Measurements from ENCODE around the gene GALNT1.

The GALNT1 gene

GRCh38 chr18:35578936-35579335 is 2.6 kb upstream of the GALNT1 start:
- H3K27me3 ChIP-seq (replicated peaks; ENCODE audit: control insufficient read depth, insufficient read depth, low read length) = no peaks in the 10 kb centered on the region
- no peak for DNase-seq (ENCODE audit: extremely low read depth, insufficient read length)
- no peak for TF ChIP-seq CTCF (IDR thresholded peaks at IDR 0.05; ENCODE audit: insufficient read depth, low read length, poor library complexity, severe bottlenecking)

DNA sequence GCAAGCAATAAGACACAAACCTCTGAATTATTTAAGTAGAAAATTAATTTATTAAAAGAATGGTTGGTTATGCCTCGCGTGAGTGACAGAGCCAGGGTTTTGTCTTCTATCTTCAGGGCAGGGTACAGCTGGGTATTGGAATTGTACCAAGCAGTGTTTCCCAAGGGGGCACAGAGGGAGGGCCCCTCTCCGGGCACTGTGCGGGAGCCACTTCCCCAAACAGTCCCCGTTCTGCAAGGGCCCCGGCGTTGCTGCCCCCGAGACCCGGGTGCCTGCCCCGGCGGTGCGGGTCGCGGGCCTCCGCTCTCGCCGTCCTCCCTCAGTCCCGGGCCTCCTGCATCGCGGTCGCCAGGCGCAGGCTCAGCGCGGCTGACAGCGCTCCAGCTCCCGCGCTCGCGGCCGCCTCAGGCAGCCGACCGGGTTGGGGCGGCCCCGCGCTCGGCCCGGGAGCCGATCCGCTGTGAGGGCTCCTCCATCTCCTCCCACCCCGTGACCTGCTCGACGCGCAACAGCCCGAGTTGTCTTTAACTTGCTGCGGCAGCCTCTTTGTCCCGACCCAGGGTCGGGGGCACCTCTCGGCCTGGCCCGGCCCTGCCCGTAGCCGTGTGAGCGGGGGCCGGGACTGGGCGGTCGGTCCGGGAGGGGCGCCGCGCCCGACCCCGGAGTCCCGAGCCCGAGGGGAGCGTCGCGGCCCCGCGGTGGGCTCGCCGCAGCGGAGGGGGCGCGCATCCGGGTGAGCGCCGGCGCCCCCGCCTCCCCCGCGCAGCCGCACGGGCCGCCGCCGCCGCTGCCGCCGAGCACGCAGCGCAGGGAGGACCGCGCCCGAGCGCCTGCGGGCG is 620 bp upstream of the GALNT1 start:
- H3K4me3 ChIP-seq (replicated peaks; ENCODE audit: low read depth, low read length) = peak overlapping the region; percentile 71
- peak; percentile 77 for DNase-seq (ENCODE audit: extremely low read depth, insufficient read length)
- no peaks in the 10 kb centered on the region for H3K27me3 ChIP-seq (replicated peaks; ENCODE audit: control insufficient read depth, insufficient read depth, low read length)
- H3K36me3 ChIP-seq (ENCODE audit: control insufficient read depth, insufficient read depth, low read length) = no peaks in the 10 kb centered on the region; the same call in 1 of the 2 replicates
- no peak for TF ChIP-seq CTCF (IDR thresholded peaks at IDR 0.05; ENCODE audit: insufficient read depth, low read length, poor library complexity, severe bottlenecking)

More at GRCh38 chr18:35578936-35579335, 2.6 kb upstream of the GALNT1 start:
- no peak overlapping the region for H3K4me3 ChIP-seq (replicated peaks; ENCODE audit: low read depth, low read length)
- H3K36me3 ChIP-seq (ENCODE audit: control insufficient read depth, insufficient read depth, low read length) = no peaks in the 10 kb centered on the region

DNA sequence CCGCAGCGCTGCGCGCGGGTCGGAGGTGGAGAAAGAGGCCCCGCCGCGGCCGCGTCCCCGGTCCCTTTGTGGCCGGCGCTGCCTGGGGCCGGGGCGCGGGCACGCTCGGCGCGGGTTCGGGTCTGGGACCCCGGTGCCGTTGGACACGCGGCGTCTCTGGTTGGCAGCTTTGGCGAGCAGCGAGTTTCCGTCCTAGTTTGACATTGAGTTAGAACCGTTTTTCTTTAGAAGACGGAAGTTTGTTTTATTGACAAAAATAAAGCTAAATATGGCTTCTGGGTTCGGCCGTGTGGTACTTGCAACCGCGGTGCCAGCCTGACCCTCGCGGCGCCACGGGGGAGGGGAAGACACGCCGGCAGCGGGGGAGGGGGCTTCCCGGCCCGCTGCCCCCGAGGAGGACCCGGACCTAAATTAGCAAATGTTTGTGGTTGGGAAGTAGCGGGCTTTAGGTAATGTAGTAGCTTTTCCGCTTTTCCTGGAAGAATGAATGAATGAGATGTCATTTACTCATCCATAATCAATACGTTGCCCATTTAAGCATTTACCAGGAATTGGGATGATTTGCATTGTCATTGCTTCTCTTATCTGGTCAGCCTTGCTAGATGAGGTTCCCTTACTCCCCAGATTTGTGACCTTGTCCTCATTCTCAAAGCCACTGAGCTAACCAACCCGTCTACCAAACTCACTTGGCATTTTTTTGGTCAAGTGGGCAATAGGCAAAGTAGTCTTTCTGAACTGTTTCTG is 530 bp downstream of the GALNT1 start:
- peak overlapping the region; percentile 69 for H3K4me3 ChIP-seq (replicated peaks; ENCODE audit: low read depth, low read length)
- H3K36me3 ChIP-seq (ENCODE audit: control insufficient read depth, insufficient read depth, low read length) = no peaks in the 10 kb centered on the region; the same call in 1 of the 2 replicates
- no peaks in the 10 kb centered on the region for H3K27me3 ChIP-seq (replicated peaks; ENCODE audit: control insufficient read depth, insufficient read depth, low read length)
- TF ChIP-seq CTCF (IDR thresholded peaks at IDR 0.05; ENCODE audit: insufficient read depth, low read length, poor library complexity, severe bottlenecking) = no peak
- peak; percentile 56 for DNase-seq (ENCODE audit: extremely low read depth, insufficient read length)

- DNase-seq (ENCODE audit: extremely low read depth, insufficient read length) = no peak
- H3K4me3 ChIP-seq (replicated peaks; ENCODE audit: low read depth, low read length) = peak overlapping the region; percentile 69
- TF ChIP-seq CTCF (IDR thresholded peaks at IDR 0.05; ENCODE audit: insufficient read depth, low read length, poor library complexity, severe bottlenecking) = no peak
- no peaks in the 10 kb centered on the region; the same call in 1 of the 2 replicates for H3K36me3 ChIP-seq (ENCODE audit: control insufficient read depth, insufficient read depth, low read length)
- no peaks in the 10 kb centered on the region for H3K27me3 ChIP-seq (replicated peaks; ENCODE audit: control insufficient read depth, insufficient read depth, low read length)
Measured at GRCh38 chr18:35582899-35583558, 1.5 kb downstream of the GALNT1 start.

DNA sequence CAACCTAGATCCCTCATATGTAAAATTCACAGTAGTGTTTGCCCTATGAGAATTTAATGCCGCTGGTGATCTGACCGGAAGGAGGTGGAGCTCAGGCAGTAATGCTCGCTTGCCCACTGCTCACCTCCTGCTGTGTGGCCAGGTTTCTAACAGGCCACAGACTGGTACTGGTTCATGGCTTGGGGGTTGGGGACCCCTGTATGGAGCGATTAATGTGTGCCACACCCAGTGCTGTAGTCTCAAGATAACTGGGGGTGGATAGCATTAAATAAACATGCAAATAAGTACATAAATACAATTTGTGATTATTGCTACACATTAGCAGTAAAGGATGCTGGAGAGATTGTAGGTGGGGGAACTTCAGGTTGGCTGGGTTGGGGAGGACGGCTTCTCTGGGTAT is 3.2 kb downstream of the GALNT1 start:
- H3K4me3 ChIP-seq (replicated peaks; ENCODE audit: low read depth, low read length) = no peak overlapping the region
- no peak for TF ChIP-seq CTCF (IDR thresholded peaks at IDR 0.05; ENCODE audit: insufficient read depth, low read length, poor library complexity, severe bottlenecking)
- no peak for DNase-seq (ENCODE audit: extremely low read depth, insufficient read length)
- no peaks in the 10 kb centered on the region for H3K27me3 ChIP-seq (replicated peaks; ENCODE audit: control insufficient read depth, insufficient read depth, low read length)
- no peaks in the 10 kb centered on the region; the same call in 1 of the 2 replicates for H3K36me3 ChIP-seq (ENCODE audit: control insufficient read depth, insufficient read depth, low read length)
